DMS 273 (cell line): ENCODE results near the gene GFOD2.

Experiments
- DNase-seq: peaks from one replicate; lab custom pipeline; 2025; ENCODE audit not compliant: unreplicated experiment; lab: John Stamatoyannopoulos, UW

Gene GFOD2

DNA sequence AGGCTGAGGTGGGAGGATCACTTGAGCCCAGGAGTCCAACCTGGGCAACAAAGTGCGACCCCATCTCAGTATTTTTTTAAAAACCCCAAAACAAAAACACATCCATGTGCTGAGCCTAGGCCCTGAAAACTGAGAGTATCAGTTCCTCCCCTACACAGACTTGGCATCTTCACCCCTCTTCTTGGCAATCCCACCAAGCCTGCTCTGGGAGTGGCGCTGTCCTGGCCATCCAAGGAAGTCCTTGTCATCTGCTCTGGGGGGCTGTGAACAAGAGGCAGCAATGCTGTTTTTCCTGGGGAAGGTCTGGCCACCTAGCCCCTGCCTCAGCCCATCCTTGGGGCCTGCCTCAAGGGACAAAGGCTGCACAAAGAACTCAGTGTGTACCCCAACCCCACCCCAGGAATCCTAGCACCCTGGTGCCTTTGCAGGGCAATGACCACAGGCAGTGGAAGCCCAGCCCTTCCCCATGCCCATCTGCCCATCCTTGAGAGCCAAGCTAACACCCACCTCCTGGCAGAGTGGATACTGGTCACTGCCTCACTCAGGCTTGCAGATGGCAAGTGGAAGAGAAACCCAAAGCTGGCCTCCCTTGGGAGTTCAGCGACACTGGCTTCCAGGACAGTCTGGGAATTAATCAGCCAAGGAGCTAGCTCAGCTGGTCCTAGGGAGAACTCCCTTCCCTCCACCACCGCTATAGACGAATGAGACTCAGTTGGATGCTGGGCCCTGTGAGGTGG lies 14.8 kb upstream of the GFOD2 start:
- DNase-seq: peak; percentile 16

DNA sequence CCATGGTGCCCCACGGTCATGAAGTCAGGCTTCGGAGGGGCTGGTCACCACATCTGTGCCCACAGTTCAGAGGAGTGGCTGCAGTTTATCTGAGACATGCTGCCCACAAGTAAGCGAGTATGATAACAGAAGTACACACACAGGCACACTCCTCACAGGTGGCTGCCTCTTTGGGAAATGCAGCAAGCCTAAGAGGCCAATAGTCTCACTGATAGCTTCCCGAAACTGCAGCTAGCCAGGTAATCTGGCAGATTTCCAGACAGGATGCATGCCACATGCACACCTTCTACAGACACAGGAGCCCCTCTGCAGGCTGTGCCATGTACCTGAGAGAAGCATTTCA lies 12.6 kb upstream of the GFOD2 start:
- DNase-seq: no peak

DNA sequence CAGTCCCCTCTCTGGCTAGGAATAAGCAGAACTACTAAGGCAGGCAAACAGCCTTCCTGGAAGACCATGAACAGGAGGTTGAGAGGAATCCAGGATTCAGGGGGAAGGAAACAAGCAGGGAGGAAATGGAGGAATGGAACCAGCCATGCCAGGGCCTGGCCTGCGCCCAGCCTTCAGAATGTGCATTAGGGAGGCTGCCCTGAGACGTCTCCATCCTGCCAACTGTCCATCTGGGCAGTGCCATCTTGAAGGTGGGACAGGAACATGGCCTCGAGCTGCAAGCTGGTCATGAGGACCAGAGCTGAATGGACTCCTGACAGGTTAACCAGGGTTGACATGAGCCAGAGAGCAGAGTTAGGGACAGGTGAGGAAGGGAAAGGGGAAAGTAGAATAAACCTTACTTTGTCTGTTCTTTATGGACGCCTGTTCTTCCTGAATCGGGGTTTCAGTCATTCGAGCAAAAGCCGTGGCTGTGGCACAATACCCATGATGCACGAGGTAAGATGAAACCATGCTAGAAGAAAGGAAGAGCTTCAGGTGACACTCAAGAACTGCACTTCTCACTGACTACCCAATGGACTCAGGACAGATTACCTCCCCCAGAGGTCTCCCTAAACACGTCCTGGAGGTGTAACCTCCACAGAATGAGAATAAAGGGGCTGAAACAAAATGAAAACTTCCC lies 12.1 kb upstream of the GFOD2 start:
- no peak for DNase-seq

- DNase-seq: no peak
These were observed 11.2 kb upstream of the GFOD2 start for GRCh38 chr16:67730326-67730725.

DNA sequence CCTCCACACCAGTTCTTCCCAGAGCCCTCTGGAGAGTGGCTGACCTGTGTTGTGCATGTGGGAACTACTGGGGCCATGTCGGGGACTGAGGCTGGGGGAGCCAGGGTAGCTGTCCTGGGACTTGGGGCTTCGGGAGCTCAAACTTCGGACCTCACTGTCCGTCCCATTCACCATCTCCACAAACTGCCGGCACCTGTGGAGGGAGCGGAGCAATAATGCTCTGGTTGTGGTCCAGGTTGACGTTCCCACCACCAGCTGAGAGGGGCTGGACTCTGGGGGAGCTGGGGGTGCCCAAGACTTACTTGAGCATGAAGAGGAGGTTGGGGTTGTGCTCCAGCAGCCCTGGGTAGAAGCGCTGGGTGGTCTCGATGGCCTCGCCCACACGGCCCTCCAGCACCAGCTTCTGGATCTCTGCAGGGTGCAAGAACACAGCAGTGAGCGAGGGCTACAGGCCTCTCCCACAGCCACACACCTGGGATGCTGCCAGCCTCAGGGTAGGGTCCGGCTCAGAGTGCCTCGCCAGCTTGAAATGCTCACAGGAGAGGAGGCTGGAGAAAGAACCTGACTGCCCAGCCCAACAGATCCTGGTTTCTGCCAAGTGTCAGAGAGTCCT lies 10.6 kb upstream of the GFOD2 start:
- no peak for DNase-seq

GRCh38 chr16:67727521-67728485 lies 8.7 kb upstream of the GFOD2 start:
- DNase-seq: no peak

DNA sequence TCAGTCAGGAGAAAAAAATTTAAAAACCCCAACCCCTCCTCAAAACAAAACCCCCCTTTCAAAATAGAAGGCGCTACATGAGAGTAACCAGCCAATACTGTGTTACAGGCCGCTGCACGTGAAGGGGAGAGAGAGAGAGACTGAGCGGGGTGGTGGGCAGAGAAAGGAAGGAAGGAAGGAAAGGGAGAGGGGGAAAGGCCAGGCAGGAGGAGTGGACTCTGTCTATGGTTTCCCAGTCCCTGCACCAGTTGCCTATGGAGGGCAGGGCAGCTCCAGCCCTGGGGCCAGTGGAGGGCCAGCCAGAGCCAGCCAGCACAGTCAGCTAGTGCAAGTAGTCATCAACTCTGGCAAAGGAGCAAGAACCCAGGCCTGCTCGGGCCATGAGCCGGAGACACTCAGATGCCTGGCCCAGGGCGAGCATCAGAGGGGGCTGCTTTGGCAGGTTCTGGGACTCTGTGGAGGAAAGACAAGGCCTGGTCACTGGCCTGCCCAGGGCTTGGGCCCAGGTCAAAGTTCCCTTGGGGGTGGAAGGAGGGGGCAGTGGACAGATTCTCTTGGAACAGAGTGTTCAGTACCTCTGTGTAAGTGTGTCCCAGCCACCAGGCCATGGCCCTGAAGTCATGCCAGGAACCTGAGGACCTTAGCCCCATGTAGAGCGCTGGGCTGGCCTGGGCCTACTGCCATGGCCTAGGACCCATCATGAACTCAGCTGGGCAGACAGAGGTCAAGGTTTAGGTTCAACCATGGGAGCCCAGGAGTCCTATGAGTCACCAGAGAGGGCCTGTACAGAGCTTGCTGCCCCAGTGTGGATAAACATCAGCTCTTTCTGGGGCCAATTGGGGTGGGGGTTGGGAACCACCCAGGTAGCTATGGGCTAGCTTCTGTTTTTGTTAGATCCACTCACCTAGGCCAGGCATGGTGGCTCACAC lies 7.3 kb upstream of the GFOD2 start:
- no peak for DNase-seq

- no peak for DNase-seq
These were observed 4.8 kb upstream of the GFOD2 start for GRCh38 chr16:67723911-67724305.

DNA sequence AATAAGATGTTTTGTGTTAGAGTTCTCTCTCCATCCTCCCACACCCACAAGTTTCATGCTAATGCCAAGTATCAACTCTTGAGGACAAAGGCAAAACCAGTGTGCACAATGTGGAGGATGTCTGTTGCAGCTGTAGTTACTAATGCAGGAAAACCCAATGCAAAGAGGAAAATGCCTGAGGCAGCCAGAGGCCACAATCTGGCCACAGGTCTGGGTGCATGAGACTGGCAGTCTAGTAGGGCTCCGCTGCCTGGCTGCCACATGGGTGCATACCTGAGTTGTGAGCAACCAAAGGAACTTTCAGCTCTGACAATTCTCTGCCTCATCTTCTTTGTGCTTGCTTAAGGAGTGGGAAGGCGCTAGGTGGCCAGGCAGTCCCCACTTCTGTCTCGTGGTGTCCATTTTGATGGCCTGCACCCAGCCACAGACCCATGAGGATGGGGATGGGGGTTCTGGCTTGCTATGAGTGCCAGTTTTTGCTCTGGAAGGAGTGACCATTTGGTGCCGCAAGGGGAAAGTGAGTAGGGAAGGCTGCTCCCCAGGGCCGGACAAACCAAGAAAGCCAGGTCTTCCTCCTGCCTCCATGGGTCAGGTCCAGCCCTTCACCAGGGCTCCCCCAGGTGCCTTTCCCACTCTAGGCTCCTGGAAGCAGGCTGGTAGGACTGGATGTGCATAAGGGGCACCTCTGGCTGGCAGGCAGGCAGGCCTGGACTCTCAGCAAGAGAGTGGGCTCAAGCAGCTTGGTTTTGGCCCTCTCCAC lies 4.2 kb upstream of the GFOD2 start:
- DNase-seq: no peak

DNA sequence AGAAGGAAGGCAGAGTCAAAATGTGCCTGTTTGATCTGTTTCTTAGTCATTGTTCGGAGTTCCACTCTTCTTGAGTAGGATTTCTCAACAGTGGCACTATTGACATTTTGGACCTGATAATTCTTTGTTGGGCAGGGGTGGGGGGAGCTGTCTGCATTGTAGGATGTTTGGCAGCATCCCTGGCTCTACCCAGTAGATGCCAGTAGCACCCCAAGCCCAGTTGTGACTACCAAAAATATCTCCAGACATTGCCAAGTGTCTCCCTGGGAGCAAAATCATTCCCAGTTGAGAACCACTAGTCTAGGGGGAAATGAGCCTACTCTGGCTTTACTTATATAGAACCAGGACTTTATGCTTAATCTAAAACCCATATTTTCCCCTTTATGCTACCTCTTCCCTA lies 1.1 kb upstream of the GFOD2 start:
- DNase-seq: no peak

GRCh38 chr16:67719778-67720144 lies 645 bp upstream of the GFOD2 start:
- peak; percentile 57 for DNase-seq

DNA sequence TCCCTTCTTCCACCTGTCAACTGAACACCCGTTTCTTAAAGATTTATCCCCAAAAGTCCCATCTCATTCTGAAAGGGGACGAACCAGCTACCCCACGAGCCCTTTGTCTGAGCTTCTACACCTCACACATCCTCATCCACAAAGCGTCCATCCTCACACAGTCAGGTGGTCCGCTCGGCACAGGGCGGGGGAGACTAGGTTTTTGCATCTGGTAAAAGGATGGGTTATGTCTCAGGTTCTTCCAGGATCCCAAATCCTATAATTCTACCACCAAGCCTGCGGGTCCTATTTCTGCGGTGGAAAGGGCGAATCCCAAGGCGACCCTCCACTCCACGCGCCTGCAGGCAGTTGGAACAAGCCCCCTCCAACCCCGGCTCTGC lies 458 bp downstream of the GFOD2 start:
- DNase-seq: peak; percentile 68

DNA sequence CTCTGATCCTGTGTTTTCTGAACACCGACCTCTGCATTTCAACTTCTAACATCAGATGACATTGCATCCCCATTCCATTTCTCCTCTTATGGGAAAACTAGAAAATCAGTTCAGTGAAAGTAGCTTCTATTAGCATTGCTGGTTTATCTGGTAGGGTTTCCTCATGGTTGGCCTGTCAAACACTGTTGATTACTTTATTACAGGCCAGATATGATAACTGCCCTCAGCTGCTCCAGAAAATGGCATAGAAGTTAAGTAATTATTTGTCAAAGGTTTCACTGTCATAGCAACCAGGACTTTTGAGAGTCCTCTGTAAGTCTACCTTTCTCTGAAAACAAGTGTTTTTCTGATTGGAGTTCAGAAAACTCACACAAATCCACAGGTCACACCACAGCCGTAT lies 3.0 kb downstream of the GFOD2 start:
- no peak for DNase-seq

- DNase-seq: no peak
These were observed 4.6 kb downstream of the GFOD2 start for GRCh38 chr16:67714522-67714921.

DNA sequence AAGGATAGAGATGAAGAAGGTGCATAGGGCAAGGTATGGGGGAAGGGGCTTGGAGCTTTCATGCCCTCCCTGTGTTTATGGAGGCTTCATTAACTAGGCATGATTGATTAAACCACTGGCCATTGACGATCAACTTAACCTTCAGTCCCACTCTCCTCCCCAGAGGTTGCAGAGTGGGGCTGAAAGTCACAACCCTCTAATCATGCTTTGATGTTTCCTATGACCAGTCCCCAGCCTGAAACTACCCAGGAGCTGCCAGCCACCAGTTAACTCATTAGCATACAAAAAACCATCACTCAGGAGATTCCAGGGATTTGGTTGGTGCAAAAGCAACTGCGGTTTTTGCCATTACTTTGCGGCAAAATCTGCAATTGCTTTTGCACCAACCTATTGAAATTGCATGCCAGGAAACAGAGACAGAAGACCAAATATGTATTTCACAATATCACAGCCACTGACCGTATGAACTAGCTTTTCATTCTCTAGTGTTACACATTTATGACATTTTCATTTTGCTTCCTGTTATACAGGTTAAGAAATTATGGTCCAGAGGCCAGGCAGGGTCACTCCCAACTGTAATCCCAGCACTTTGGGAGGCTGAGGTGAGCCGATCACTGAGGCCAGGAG lies 5.4 kb downstream of the GFOD2 start:
- no peak for DNase-seq

DNA sequence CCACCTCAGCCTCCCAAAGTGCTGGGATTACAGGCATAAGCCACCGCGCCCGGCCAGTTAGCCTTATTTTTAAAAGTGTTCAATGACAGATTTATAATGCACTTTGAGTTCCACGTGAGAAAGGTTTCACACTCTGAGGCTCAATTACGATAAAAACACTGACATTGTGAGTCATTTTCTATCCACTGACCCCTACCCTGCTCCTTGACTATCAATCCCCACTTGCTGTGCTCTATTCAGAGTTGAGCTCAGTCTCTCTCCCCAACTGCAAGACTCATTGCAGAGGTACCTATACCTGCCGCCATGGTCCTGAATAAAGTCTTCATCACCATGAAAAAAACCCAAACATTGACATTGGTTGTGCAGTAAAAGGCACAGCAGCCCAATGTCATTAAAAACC lies 8.5 kb downstream of the GFOD2 start:
- DNase-seq: no peak

DNA sequence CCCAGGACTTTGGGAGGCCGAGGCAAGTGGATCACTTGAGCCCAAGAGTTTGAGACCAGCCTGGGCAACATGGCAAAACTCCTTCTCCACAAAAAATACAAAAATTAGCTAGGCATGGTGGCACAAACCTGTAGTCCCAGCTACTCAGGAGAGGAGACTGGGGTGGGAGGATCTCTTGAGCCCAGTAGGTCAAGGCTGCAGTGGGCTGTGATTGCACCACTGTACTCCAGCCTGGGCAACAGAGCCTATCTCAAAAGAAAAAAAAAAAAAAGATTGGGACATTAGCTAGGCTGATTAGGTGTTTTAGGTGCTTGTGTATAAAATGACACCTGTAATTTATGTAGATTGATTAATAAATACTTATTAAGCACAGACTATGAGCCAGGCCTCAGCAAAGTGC lies 10.1 kb downstream of the GFOD2 start:
- no peak for DNase-seq

DNA sequence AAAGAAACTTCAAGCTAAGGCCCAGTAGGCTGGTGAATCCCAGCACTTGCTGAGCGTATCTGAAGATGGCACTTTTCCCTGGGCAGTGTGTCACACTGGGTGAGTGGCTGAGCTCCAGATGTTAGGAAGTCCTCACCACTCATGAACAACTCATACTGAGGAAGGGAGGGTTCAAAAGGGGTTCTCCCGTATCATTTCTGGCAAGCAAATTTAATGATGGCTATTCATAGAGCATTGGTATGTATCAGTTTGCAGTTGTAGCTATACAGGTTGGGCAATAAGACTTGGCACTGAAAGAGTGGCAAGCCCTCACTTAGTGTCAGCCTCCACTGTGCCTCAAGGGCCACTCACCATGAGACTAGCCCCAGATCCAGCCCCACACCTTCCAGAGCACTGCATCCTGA lies 10.7 kb downstream of the GFOD2 start:
- DNase-seq: no peak

- no peak for DNase-seq
These were observed 11.3 kb downstream of the GFOD2 start for GRCh38 chr16:67707790-67708189.
